ENCODE results near the gene DNAJB4. TPM values are rescaled to one million over a fixed set of nuclear protein-coding genes. Genes with fewer than 3 reads are reported as not detected.

The DNAJB4 gene
- total and polyA plus RNA-seq, 2 experiments from 2014 or later, result 12.4 to 12.9 TPM

DNA sequence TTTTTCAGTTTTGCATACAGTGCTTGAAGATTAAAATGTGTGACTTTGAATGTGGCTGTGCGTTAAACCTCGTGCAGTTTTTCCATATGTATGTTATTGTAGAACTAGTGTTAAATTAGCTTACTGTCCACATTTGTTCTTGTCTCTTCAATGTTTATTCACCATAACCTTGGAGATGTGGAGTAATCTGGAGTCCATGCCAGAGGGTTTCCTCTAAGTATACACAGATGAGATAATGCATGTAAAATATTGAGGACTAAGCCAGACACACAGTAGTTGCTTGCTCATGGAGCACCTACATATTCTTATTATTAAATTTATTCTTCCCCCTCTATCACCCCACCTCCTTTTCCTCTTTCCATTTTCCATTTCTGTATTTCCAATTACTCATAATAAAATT, 33.3 kb downstream of the DNAJB4 start:
- H3K9me2 ChIP-seq (ENCODE audit: insufficient read depth), result no peaks in the 10 kb centered on the region
- no peak overlapping the region for H3K4me3 Mint-ChIP-seq
- H3K9me3 Mint-ChIP-seq, result no peaks in the 10 kb centered on the region
- H4K20me1 ChIP-seq (replicated peaks; ENCODE audit: insufficient read depth), result no peaks in the 10 kb centered on the region
- H3F3A ChIP-seq (replicated peaks; ENCODE audit: low read depth), result no peaks in the 10 kb centered on the region
- no peaks in the 10 kb centered on the region for H3K79me2 ChIP-seq (replicated peaks; ENCODE audit: insufficient read depth)
- ATAC-seq, result no peak
- no peak overlapping the region for H3K27ac Mint-ChIP-seq
- H3K4me3 ChIP-seq, result no peak overlapping the region
- no peak for DNase-seq (ENCODE audit: low spot score)
- H3K27ac ChIP-seq (ENCODE audit: low read depth), result no peak overlapping the region
- no peaks in the 10 kb centered on the region for H3K36me3 Mint-ChIP-seq (ENCODE audit: low read depth)
- no peaks in the 10 kb centered on the region for H3K27me3 ChIP-seq (ENCODE audit: insufficient read depth)
- no peaks in the 10 kb centered on the region for H3K4me1 Mint-ChIP-seq
- H3K36me3 ChIP-seq (ENCODE audit: insufficient read depth), result no peaks in the 10 kb centered on the region
- no peak overlapping the region for H2AFZ ChIP-seq
- no peaks in the 10 kb centered on the region for H3K4me1 ChIP-seq (ENCODE audit: insufficient read depth)
- no peaks in the 10 kb centered on the region for H3K27me3 Mint-ChIP-seq (ENCODE audit: insufficient read depth, low read depth, poor library complexity)
- no peak overlapping the region for H3K4me2 ChIP-seq
- no peak for TF ChIP-seq JUNB (IDR thresholded peaks at IDR 0.05; ENCODE audit: unreplicated experiment)
- TF ChIP-seq CREB1 (CRISPR knock-in tag; IDR thresholded peaks at IDR 0.05; ENCODE audit: low read depth), result no peak
- TF ChIP-seq, protein P1, sequence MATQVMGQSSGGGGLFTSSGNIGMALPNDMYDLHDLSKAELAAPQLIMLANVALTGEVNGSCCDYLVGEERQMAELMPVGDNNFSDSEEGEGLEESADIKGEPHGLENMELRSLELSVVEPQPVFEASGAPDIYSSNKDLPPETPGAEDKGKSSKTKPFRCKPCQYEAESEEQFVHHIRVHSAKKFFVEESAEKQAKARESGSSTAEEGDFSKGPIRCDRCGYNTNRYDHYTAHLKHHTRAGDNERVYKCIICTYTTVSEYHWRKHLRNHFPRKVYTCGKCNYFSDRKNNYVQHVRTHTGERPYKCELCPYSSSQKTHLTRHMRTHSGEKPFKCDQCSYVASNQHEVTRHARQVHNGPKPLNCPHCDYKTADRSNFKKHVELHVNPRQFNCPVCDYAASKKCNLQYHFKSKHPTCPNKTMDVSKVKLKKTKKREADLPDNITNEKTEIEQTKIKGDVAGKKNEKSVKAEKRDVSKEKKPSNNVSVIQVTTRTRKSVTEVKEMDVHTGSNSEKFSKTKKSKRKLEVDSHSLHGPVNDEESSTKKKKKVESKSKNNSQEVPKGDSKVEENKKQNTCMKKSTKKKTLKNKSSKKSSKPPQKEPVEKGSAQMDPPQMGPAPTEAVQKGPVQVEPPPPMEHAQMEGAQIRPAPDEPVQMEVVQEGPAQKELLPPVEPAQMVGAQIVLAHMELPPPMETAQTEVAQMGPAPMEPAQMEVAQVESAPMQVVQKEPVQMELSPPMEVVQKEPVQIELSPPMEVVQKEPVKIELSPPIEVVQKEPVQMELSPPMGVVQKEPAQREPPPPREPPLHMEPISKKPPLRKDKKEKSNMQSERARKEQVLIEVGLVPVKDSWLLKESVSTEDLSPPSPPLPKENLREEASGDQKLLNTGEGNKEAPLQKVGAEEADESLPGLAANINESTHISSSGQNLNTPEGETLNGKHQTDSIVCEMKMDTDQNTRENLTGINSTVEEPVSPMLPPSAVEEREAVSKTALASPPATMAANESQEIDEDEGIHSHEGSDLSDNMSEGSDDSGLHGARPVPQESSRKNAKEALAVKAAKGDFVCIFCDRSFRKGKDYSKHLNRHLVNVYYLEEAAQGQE (IDR thresholded peaks at IDR 0.05; ENCODE audit: unreplicated experiment), result no peak
- no peak for TF ChIP-seq POLR2AphosphoS5 (IDR thresholded peaks at IDR 0.05; ENCODE audit: low read depth)
- TF ChIP-seq, protein P2, sequence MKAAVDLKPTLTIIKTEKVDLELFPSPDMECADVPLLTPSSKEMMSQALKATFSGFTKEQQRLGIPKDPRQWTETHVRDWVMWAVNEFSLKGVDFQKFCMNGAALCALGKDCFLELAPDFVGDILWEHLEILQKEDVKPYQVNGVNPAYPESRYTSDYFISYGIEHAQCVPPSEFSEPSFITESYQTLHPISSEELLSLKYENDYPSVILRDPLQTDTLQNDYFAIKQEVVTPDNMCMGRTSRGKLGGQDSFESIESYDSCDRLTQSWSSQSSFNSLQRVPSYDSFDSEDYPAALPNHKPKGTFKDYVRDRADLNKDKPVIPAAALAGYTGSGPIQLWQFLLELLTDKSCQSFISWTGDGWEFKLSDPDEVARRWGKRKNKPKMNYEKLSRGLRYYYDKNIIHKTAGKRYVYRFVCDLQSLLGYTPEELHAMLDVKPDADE (IDR thresholded peaks at IDR 0.05), result no peak
- no peak for TF ChIP-seq EZH2 (IDR thresholded peaks at IDR 0.05; ENCODE audit: low read depth, unreplicated experiment)
- TF ChIP-seq, protein P3, sequence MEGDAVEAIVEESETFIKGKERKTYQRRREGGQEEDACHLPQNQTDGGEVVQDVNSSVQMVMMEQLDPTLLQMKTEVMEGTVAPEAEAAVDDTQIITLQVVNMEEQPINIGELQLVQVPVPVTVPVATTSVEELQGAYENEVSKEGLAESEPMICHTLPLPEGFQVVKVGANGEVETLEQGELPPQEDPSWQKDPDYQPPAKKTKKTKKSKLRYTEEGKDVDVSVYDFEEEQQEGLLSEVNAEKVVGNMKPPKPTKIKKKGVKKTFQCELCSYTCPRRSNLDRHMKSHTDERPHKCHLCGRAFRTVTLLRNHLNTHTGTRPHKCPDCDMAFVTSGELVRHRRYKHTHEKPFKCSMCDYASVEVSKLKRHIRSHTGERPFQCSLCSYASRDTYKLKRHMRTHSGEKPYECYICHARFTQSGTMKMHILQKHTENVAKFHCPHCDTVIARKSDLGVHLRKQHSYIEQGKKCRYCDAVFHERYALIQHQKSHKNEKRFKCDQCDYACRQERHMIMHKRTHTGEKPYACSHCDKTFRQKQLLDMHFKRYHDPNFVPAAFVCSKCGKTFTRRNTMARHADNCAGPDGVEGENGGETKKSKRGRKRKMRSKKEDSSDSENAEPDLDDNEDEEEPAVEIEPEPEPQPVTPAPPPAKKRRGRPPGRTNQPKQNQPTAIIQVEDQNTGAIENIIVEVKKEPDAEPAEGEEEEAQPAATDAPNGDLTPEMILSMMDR (conservative IDR thresholded peaks at IDR 0.05; ENCODE audit: low read depth in 2 of 2), result no peak
- no peak for TF ChIP-seq EZH2phosphoT487 (IDR thresholded peaks at IDR 0.05; ENCODE audit: unreplicated experiment)
- TF ChIP-seq NANOG (IDR thresholded peaks at IDR 0.05; ENCODE audit: borderline replicate concordance), result no peak
- no peak for TF ChIP-seq ZNF114 (CRISPR knock-in tag; IDR thresholded peaks at IDR 0.05)
- no peak for TF ChIP-seq ZNF331 (CRISPR knock-in tag; IDR thresholded peaks at IDR 0.05; ENCODE audit: low read depth)
- TF ChIP-seq, protein P4, sequence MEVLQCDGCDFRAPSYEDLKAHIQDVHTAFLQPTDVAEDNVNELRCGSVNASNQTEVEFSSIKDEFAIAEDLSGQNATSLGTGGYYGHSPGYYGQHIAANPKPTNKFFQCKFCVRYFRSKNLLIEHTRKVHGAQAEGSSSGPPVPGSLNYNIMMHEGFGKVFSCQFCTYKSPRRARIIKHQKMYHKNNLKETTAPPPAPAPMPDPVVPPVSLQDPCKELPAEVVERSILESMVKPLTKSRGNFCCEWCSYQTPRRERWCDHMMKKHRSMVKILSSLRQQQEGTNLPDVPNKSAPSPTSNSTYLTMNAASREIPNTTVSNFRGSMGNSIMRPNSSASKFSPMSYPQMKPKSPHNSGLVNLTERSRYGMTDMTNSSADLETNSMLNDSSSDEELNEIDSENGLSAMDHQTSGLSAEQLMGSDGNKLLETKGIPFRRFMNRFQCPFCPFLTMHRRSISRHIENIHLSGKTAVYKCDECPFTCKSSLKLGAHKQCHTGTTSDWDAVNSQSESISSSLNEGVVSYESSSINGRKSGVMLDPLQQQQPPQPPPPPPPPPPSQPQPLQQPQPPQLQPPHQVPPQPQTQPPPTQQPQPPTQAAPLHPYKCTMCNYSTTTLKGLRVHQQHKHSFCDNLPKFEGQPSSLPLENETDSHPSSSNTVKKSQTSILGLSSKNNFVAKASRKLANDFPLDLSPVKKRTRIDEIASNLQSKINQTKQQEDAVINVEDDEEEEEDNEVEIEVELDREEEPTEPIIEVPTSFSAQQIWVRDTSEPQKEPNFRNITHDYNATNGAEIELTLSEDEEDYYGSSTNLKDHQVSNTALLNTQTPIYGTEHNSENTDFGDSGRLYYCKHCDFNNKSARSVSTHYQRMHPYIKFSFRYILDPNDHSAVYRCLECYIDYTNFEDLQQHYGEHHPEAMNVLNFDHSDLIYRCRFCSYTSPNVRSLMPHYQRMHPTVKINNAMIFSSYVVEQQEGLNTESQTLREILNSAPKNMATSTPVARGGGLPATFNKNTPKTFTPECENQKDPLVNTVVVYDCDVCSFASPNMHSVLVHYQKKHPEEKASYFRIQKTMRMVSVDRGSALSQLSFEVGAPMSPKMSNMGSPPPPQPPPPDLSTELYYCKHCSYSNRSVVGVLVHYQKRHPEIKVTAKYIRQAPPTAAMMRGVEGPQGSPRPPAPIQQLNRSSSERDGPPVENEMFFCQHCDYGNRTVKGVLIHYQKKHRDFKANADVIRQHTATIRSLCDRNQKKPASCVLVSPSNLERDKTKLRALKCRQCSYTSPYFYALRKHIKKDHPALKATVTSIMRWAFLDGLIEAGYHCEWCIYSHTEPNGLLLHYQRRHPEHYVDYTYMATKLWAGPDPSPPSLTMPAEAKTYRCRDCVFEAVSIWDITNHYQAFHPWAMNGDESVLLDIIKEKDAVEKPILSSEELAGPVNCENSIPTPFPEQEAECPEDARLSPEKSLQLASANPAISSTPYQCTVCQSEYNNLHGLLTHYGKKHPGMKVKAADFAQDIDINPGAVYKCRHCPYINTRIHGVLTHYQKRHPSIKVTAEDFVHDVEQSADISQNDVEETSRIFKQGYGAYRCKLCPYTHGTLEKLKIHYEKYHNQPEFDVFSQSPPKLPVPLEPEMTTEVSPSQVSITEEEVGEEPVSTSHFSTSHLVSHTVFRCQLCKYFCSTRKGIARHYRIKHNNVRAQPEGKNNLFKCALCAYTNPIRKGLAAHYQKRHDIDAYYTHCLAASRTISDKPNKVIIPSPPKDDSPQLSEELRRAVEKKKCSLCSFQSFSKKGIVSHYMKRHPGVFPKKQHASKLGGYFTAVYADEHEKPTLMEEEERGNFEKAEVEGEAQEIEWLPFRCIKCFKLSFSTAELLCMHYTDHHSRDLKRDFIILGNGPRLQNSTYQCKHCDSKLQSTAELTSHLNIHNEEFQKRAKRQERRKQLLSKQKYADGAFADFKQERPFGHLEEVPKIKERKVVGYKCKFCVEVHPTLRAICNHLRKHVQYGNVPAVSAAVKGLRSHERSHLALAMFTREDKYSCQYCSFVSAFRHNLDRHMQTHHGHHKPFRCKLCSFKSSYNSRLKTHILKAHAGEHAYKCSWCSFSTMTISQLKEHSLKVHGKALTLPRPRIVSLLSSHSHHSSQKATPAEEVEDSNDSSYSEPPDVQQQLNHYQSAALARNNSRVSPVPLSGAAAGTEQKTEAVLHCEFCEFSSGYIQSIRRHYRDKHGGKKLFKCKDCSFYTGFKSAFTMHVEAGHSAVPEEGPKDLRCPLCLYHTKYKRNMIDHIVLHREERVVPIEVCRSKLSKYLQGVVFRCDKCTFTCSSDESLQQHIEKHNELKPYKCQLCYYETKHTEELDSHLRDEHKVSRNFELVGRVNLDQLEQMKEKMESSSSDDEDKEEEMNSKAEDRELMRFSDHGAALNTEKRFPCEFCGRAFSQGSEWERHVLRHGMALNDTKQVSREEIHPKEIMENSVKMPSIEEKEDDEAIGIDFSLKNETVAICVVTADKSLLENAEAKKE (CRISPR knock-in tag; IDR thresholded peaks at IDR 0.05), result no peak
- TF ChIP-seq STAT1 (IDR thresholded peaks at IDR 0.05; ENCODE audit: unreplicated experiment), result no peak

Data from GM23338 (cell line).